Calu3 (cell line): Measurements from ENCODE around the gene SHC1. TPM values are rescaled to one million over a fixed set of nuclear protein-coding genes. Genes with fewer than 3 reads are reported as not detected.
A peak's percentile ranks its signal among the peaks of the same experiment; 100 is the strongest.

Experiments used
- BruUV-seq: library from RNA; stranded (reverse); fragments of 400-500 nt; replicated peaks from 2 replicates; lab custom pipeline; 2021; lab: Mats Ljungman, UMichigan
- CTCF ChIA-PET: fragments of 300-600 bp; sonication (Branson Sonifier 250); formaldehyde crosslinking; loops from one replicate; lab custom pipeline; 2022; ENCODE audit warnings: antibody characterized with exemption; lab: Charles Lee
- DNase-seq: peaks from one replicate; pipeline ENCODE4 v3.0.0; 2022
- H3K27ac Mint-ChIP-seq: one replicate; pipeline ENCODE4 v1.8.0; 2022; ENCODE audit warnings: mixed read lengths; ENCODE audit not compliant: unreplicated experiment
- H3K27me3 Mint-ChIP-seq: one replicate; pipeline ENCODE4 v1.8.0; 2022; ENCODE audit warnings: mixed read lengths; ENCODE audit not compliant: unreplicated experiment
- H3K36me3 Mint-ChIP-seq: one replicate; pipeline ENCODE4 v1.8.0; 2022; ENCODE audit warnings: mild to moderate bottlenecking, moderate library complexity, mixed read lengths; ENCODE audit not compliant: insufficient read depth, unreplicated experiment
- H3K4me1 Mint-ChIP-seq: one replicate; pipeline ENCODE4 v1.8.0; 2022; ENCODE audit warnings: mild to moderate bottlenecking, low read depth, mixed read lengths; ENCODE audit not compliant: unreplicated experiment
- H3K4me3 Mint-ChIP-seq: one replicate; pipeline ENCODE4 v1.8.0; 2022; ENCODE audit warnings: mild to moderate bottlenecking, low read depth, moderate library complexity, mixed read lengths; ENCODE audit not compliant: unreplicated experiment
- H3K9me3 Mint-ChIP-seq: one replicate; pipeline ENCODE4 v1.8.0; 2022; ENCODE audit warnings: low read depth, mixed read lengths; ENCODE audit not compliant: unreplicated experiment
- intact Hi-C: fragments of 100-400 bp; cut with micrococcal nuclease; formaldehyde crosslinking; loops from one replicate; pipeline ENCODE4 v1.10.0; 2022; ENCODE audit not compliant: unreplicated experiment
- total RNA-seq: library from RNA; stranded (reverse); gene quantifications from 2 replicates; pipeline ENCODE4 v1.2.3, GENCODE V29; 2022
- TF ChIP-seq, protein P1 (sequence below): fragments of 200-600 bp; IDR thresholded peaks from one replicate; pipeline ENCODE4 v1.8.0; 2022; ENCODE audit warnings: antibody characterized with exemption; ENCODE audit not compliant: unreplicated experiment

Gene SHC1
- total RNA-seq, 1 experiment from 2014 or later = 77.5 TPM

GRCh38 chr1:154994269-154994587 lies 23.7 kb upstream of the SHC1 start:
- no peak for DNase-seq
- Mint-ChIP-seq H3K9me3 (no peaks in the 10 kb centered on the region), H3K4me1 (peaks cover 22% of the 10 kb centered on the region), H3K36me3 (peaks cover 43% of the 10 kb centered on the region), H3K27me3 (no peaks in the 10 kb centered on the region), H3K4me3 (no peak overlapping the region), H3K27ac (no peak overlapping the region)
- TF ChIP-seq, protein P1, sequence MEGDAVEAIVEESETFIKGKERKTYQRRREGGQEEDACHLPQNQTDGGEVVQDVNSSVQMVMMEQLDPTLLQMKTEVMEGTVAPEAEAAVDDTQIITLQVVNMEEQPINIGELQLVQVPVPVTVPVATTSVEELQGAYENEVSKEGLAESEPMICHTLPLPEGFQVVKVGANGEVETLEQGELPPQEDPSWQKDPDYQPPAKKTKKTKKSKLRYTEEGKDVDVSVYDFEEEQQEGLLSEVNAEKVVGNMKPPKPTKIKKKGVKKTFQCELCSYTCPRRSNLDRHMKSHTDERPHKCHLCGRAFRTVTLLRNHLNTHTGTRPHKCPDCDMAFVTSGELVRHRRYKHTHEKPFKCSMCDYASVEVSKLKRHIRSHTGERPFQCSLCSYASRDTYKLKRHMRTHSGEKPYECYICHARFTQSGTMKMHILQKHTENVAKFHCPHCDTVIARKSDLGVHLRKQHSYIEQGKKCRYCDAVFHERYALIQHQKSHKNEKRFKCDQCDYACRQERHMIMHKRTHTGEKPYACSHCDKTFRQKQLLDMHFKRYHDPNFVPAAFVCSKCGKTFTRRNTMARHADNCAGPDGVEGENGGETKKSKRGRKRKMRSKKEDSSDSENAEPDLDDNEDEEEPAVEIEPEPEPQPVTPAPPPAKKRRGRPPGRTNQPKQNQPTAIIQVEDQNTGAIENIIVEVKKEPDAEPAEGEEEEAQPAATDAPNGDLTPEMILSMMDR = no peak
- CTCF ChIA-PET = interaction anchor here (0.5 to 2.2 kb wide), 9 partner anchors 11 to 728 kb away, joined by 3 to 13 read pairs (median 4); partner anchors contain the start of gene FLAD1
- intact Hi-C loops = no loop called here
- no TSS peak for BruUV-seq

- no peaks in the 10 kb centered on the region for H3K9me3 Mint-ChIP-seq
- no TSS peak for BruUV-seq
- CTCF ChIA-PET = interaction anchor here (0.5 to 2.2 kb wide), 14 partner anchors 10 to 728 kb away, joined by 3 to 13 read pairs (median 4); partner anchors contain the start of genes ADAM15, FLAD1 and PYGO2
- DNase-seq = no peak
- intact Hi-C loops = no loop called here
- H3K4me1 Mint-ChIP-seq = peaks cover 17% of the 10 kb centered on the region
- no peak within 1 kb of the TSS for H3K27ac Mint-ChIP-seq
- TF ChIP-seq, protein P1 = no peak
- H3K27me3 Mint-ChIP-seq = no peaks in the 10 kb centered on the region
- H3K4me3 Mint-ChIP-seq = no peak within 1 kb of the TSS
- peaks cover 43% of the 10 kb centered on the region for H3K36me3 Mint-ChIP-seq
These were observed 23.2 kb upstream of the SHC1 start, which contains the start of gene LENEP for GRCh38 chr1:154993572-154994268. Gene LENEP (plus strand): TSS chr1:154993586. CDS start chr1:154993608, 22 bp downstream.

- no peak overlapping the region for H3K4me3 Mint-ChIP-seq
- TF ChIP-seq, protein P1 = no peak
- BruUV-seq = no TSS peak
- H3K27ac Mint-ChIP-seq = no peak overlapping the region
- no peaks in the 10 kb centered on the region for H3K9me3 Mint-ChIP-seq
- H3K27me3 Mint-ChIP-seq = no peaks in the 10 kb centered on the region
- peaks cover 11% of the 10 kb centered on the region for H3K4me1 Mint-ChIP-seq
- CTCF ChIA-PET = interaction anchor here (0.6 to 2.2 kb wide), 10 partner anchors 10 to 260 kb away, joined by 3 to 13 read pairs (median 4); partner anchors contain the start of genes ADAM15, FLAD1 and PYGO2
- intact Hi-C loops = no loop called here
- H3K36me3 Mint-ChIP-seq = peaks cover 38% of the 10 kb centered on the region
- peak; percentile 56 for DNase-seq
These were observed 22.4 kb upstream of the SHC1 start for GRCh38 chr1:154992721-154993571.

GRCh38 chr1:154990276-154990675 lies 19.7 kb upstream of the SHC1 start:
- Mint-ChIP-seq H3K4me3 (no peak overlapping the region), H3K9me3 (no peaks in the 10 kb centered on the region), H3K36me3 (peaks cover 39% of the 10 kb centered on the region), H3K4me1 (no peaks in the 10 kb centered on the region), H3K27ac (no peak overlapping the region), H3K27me3 (no peaks in the 10 kb centered on the region)
- BruUV-seq = no TSS peak
- intact Hi-C loops = no loop called here
- TF ChIP-seq, protein P1 = no peak
- no peak for DNase-seq
- CTCF ChIA-PET = interaction anchor here (0.9 kb wide), 1 partner anchor 24 kb away, joined by 3 read pairs; no protein-coding TSS in a partner anchor
